ENCODE measurements around the gene LRFN4. TPM values are rescaled to one million over a fixed set of nuclear protein-coding genes. Genes with fewer than 3 reads are reported as not detected.

Gene LRFN4
- total RNA-seq, 6 experiments from 2014 or later = 0.48 to 4.7 (median 1.1) TPM

GRCh38 chr11:66846671-66847091, 10.2 kb upstream of the LRFN4 start:
- Histone ChIP-seq H3K27me3 (no peaks in the 10 kb centered on the region), H3K27ac (no peak overlapping the region), H3K4me3 (no peak overlapping the region), H3K36me3 (peaks cover 0 to 41% (median 19%) of the 10 kb centered on the region in 4 donors), H3K4me1 (peaks cover 0 to 24% (median 3%) of the 10 kb centered on the region in 4 donors), H3K9me3 (no peaks in the 10 kb centered on the region)
- TF ChIP-seq POLR2A (IDR thresholded peaks at IDR 0.05) (no peak), CTCF (IDR thresholded peaks at IDR 0.05) (no peak)
- WGBS (ENCODE audit: insufficient coverage, low coverage, low lambda C conversion rate, missing lambda C conversion rate) = 73% methylated on average over 2 of the region's 4 CpGs
- intact Hi-C loops (cut with DNase I) = no loop called here
- ATAC-seq (no peak), DNase-seq (peak in 2 of 3 donors; percentile 27 to 50)

GRCh38 chr11:66847461-66848232, 9.2 kb upstream of the LRFN4 start:
- peaks cover 0 to 49% (median 24%) of the 10 kb centered on the region in 4 donors for H3K36me3 ChIP-seq
- intact Hi-C loops (cut with DNase I) = no loop called here
- peak in 2 of 3 donors; percentile 14 to 42 for DNase-seq

GRCh38 chr11:66848671-66849500, 8.0 kb upstream of the LRFN4 start:
- Histone ChIP-seq H3K27ac (no peak overlapping the region), H3K9me3 (no peaks in the 10 kb centered on the region), H3K36me3 (peaks cover 0 to 49% (median 24%) of the 10 kb centered on the region in 4 donors), H3K27me3 (no peaks in the 10 kb centered on the region), H3K4me1 (peaks cover 0 to 14% (median 0%) of the 10 kb centered on the region in 4 donors), H3K4me3 (no peak overlapping the region)
- ATAC-seq (no peak), DNase-seq (peak in 1 of 3 donors; percentile 25)
- WGBS (ENCODE audit: insufficient coverage, low coverage, low lambda C conversion rate, missing lambda C conversion rate) = no CpG with 5 or more reads among the region's 28 CpGs
- intact Hi-C loops (cut with DNase I) = no loop called here
- TF ChIP-seq POLR2A (IDR thresholded peaks at IDR 0.05) (no peak), CTCF (IDR thresholded peaks at IDR 0.05) (no peak)

More at GRCh38 chr11:66847461-66848232, 9.2 kb upstream of the LRFN4 start:
- Histone ChIP-seq H3K9me3 (no peaks in the 10 kb centered on the region), H3K27ac (no peak overlapping the region), H3K4me3 (no peak overlapping the region), H3K27me3 (no peaks in the 10 kb centered on the region), H3K4me1 (peaks cover 0 to 17% (median 0%) of the 10 kb centered on the region in 4 donors)
- TF ChIP-seq POLR2A (IDR thresholded peaks at IDR 0.05) = no peak
- no peak for TF ChIP-seq CTCF (IDR thresholded peaks at IDR 0.05)
- 91% methylated on average over 6 of the region's 14 CpGs for WGBS (ENCODE audit: insufficient coverage, low coverage, low lambda C conversion rate, missing lambda C conversion rate)
- no peak for ATAC-seq

GRCh38 chr11:66849501-66850234, 7.2 kb upstream of the LRFN4 start:
- intact Hi-C loops (cut with DNase I) = loop anchor here in 1 of 2 donors (10.0 kb wide), 1 partner anchor 95 kb away; no protein-coding TSS in a partner anchor
- no peaks in the 10 kb centered on the region for H3K9me3 ChIP-seq
- DNase-seq = peak in 2 of 3 donors; percentile 11 to 47
- H3K27me3 ChIP-seq = no peaks in the 10 kb centered on the region
- H3K27ac ChIP-seq = no peak overlapping the region
- H3K4me1 ChIP-seq = peaks cover 0 to 6% (median 0%) of the 10 kb centered on the region in 4 donors
- TF ChIP-seq CTCF (IDR thresholded peaks at IDR 0.05) (no peak), POLR2A (IDR thresholded peaks at IDR 0.05) (no peak)
- H3K36me3 ChIP-seq = peaks cover 0 to 49% (median 24%) of the 10 kb centered on the region in 4 donors
- 100% methylated on average over 6 of the region's 22 CpGs for WGBS (ENCODE audit: insufficient coverage, low coverage, low lambda C conversion rate, missing lambda C conversion rate)
- no peak overlapping the region for H3K4me3 ChIP-seq
- no peak for ATAC-seq
